ENCODE measurements around the gene FHL5. TPM values are rescaled to one million over a fixed set of nuclear protein-coding genes. Genes with fewer than 3 reads are reported as not detected.

Gene FHL5
- total RNA-seq, 4 donors from 2014 or later: 28.3 to 54.3 (median 39.8) TPM

GRCh38 chr6:96571551-96571950 is 8.6 kb downstream of the FHL5 start:
- no peak overlapping the region for H3K27ac ChIP-seq
- DNase-seq (ENCODE audit: low spot score in 2 of 2): no peak
- no peak overlapping the region for H3K4me3 ChIP-seq
- H3K36me3 ChIP-seq: no peaks in the 10 kb centered on the region
- no peaks in the 10 kb centered on the region for H3K27me3 ChIP-seq
- H3K9me3 ChIP-seq: peaks cover 0 to 24% (median 0%) of the 10 kb centered on the region in 4 donors
- TF ChIP-seq POLR2A (IDR thresholded peaks at IDR 0.05) (no peak), EP300 (IDR thresholded peaks at IDR 0.05) (no peak)
- TF ChIP-seq, protein P1, sequence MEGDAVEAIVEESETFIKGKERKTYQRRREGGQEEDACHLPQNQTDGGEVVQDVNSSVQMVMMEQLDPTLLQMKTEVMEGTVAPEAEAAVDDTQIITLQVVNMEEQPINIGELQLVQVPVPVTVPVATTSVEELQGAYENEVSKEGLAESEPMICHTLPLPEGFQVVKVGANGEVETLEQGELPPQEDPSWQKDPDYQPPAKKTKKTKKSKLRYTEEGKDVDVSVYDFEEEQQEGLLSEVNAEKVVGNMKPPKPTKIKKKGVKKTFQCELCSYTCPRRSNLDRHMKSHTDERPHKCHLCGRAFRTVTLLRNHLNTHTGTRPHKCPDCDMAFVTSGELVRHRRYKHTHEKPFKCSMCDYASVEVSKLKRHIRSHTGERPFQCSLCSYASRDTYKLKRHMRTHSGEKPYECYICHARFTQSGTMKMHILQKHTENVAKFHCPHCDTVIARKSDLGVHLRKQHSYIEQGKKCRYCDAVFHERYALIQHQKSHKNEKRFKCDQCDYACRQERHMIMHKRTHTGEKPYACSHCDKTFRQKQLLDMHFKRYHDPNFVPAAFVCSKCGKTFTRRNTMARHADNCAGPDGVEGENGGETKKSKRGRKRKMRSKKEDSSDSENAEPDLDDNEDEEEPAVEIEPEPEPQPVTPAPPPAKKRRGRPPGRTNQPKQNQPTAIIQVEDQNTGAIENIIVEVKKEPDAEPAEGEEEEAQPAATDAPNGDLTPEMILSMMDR (IDR thresholded peaks at IDR 0.05): no peak
- H3K4me1 ChIP-seq: no peaks in the 10 kb centered on the region

GRCh38 chr6:96575359-96575758 is 12.4 kb downstream of the FHL5 start:
- H3K27ac ChIP-seq: peak overlapping the region in 1 of 4 donors; percentile 14
- H3K9me3 ChIP-seq: peaks cover 0 to 13% (median 0%) of the 10 kb centered on the region in 4 donors
- no peaks in the 10 kb centered on the region for H3K4me1 ChIP-seq
- no peaks in the 10 kb centered on the region for H3K27me3 ChIP-seq
- TF ChIP-seq EP300 (IDR thresholded peaks at IDR 0.05): no peak
- DNase-seq (ENCODE audit: low spot score in 2 of 2): no peak
- 74 to 76% methylated on average over 3 of the region's 3 CpGs for WGBS, 2 donors
- no peak overlapping the region for H3K4me3 ChIP-seq
- no peaks in the 10 kb centered on the region for H3K36me3 ChIP-seq

DNA sequence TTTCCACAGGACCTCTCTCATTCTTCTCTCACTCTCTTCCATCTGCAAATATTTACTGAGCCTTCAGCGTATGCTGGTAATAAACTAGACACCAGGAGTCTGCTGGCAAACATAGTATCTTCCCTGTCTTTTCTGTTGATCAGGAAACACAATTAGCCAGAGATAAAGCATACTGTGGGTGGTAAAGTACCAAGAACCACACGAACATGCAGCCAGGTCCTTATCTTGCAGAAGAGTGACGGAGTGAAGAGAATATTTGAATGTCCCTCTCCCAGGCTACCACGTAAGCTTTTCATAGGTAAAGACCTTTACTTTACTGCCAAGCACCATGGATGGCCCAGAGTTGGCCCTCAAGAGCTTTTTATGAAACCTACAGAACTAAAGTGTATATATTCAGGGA is 13.3 kb downstream of the FHL5 start:
- DNase-seq (ENCODE audit: low spot score in 2 of 2): no peak
- TF ChIP-seq EP300 (IDR thresholded peaks at IDR 0.05): no peak
- TF ChIP-seq, protein P1 (IDR thresholded peaks at IDR 0.05): no peak
- no peak for TF ChIP-seq POLR2A (IDR thresholded peaks at IDR 0.05)
- no peak overlapping the region for H3K4me3 ChIP-seq
- H3K27me3 ChIP-seq: no peaks in the 10 kb centered on the region
- H3K4me1 ChIP-seq: no peaks in the 10 kb centered on the region
- H3K9me3 ChIP-seq: peaks cover 0 to 4% (median 0%) of the 10 kb centered on the region in 4 donors
- WGBS, 2 donors: 65 to 74% methylated on average over 4 of the region's 4 CpGs
- no peaks in the 10 kb centered on the region for H3K36me3 ChIP-seq
- no peak overlapping the region for H3K27ac ChIP-seq

DNA sequence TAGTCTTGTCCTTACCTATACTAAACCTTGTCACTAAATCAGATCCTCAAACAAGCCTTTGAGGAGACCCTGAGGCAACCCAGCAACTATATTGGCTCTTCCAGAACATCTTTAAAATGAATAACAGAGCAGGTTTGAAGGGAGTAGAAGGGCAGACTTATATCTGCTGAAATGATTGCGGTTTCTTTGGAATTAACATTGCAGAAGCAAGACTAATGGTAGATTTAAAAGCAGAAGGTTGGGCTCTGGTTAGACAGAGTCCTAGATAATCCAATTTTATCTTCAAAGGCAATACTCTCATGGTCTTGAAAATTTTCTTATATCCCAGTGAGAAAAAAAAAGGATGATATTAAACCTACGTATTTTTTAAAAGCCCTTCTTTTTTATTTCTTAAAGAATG is 19.1 kb downstream of the FHL5 start:
- 87 to 88% methylated on average over 2 of the region's 2 CpGs for WGBS, 2 donors
- Histone ChIP-seq H3K27me3 (no peaks in the 10 kb centered on the region), H3K27ac (no peak overlapping the region), H3K4me3 (no peak overlapping the region), H3K9me3 (no peaks in the 10 kb centered on the region), H3K4me1 (peaks cover 0 to 7% (median 0%) of the 10 kb centered on the region in 4 donors), H3K36me3 (no peaks in the 10 kb centered on the region)
- no peak for DNase-seq (ENCODE audit: low spot score in 2 of 2)
- TF ChIP-seq, protein P1 (IDR thresholded peaks at IDR 0.05): no peak
- no peak for TF ChIP-seq EP300 (IDR thresholded peaks at IDR 0.05)
- no peak for TF ChIP-seq POLR2A (IDR thresholded peaks at IDR 0.05)

- Histone ChIP-seq H3K9me3 (no peaks in the 10 kb centered on the region), H3K36me3 (no peaks in the 10 kb centered on the region), H3K4me1 (peaks cover 0 to 7% (median 0%) of the 10 kb centered on the region in 4 donors), H3K27me3 (no peaks in the 10 kb centered on the region), H3K27ac (no peak overlapping the region), H3K4me3 (no peak overlapping the region)
- TF ChIP-seq POLR2A (IDR thresholded peaks at IDR 0.05): no peak
- TF ChIP-seq, protein P1 (IDR thresholded peaks at IDR 0.05): no peak
- TF ChIP-seq EP300 (IDR thresholded peaks at IDR 0.05): peak in 1 of 2 donors; percentile 29
- WGBS, 2 donors: 56 to 74% methylated on average over 1 of the region's 1 CpG
- DNase-seq (ENCODE audit: low spot score in 2 of 2): no peak
Observed at GRCh38 chr6:96582436-96582835, 19.5 kb downstream of the FHL5 start.

GRCh38 chr6:96604420-96604819 is 41.5 kb downstream of the FHL5 start:
- H3K36me3 ChIP-seq: no peaks in the 10 kb centered on the region
- no peaks in the 10 kb centered on the region for H3K27me3 ChIP-seq
- H3K9me3 ChIP-seq: no peaks in the 10 kb centered on the region
- peaks cover 0 to 3% (median 0%) of the 10 kb centered on the region in 4 donors for H3K4me1 ChIP-seq
- no peak overlapping the region for H3K27ac ChIP-seq
- no peak for DNase-seq (ENCODE audit: low spot score in 2 of 2)
- H3K4me3 ChIP-seq: no peak overlapping the region
- 40 to 51% methylated on average over 2 of the region's 2 CpGs for WGBS, 2 donors
- TF ChIP-seq POLR2A (IDR thresholded peaks at IDR 0.05) (no peak), EP300 (IDR thresholded peaks at IDR 0.05) (no peak)
- TF ChIP-seq, protein P1 (IDR thresholded peaks at IDR 0.05): no peak

Measured in tibial nerve (tissue), 4 donors.